H1 (cell line): ENCODE data around the gene UBASH3A. TPM values are rescaled to one million over a fixed set of nuclear protein-coding genes. Genes with fewer than 3 reads are reported as not detected.

Experiments
- MAFK ChIP-seq: IDR thresholded peaks from 2 replicates; pipeline ENCODE4 v1.6.1; 2012; ENCODE audit warnings: low read depth, mild to moderate bottlenecking, improper control_type of control experiment, low read length
- NRF1 ChIP-seq: IDR thresholded peaks from 2 replicates; pipeline ENCODE4 v1.6.1; 2011; ENCODE audit warnings: mild to moderate bottlenecking, low read depth, low read length, improper control_type of control experiment
- SP4 ChIP-seq: IDR thresholded peaks from 2 replicates; pipeline ENCODE4 v1.6.1; 2012; ENCODE audit warnings: low read length, inconsistent platforms
- polyA plus RNA-seq, 7 experiments: library from polyadenylated mRNA; depleted of rRNA in 3 of 7; stranded (reverse) in 5 of 7; unstranded in 2 of 7; fragments of >200 nt in 5 of 7; fragments of 200-250 nt in 2 of 7; gene quantifications; 1 replicate in 5 of 7; 2 replicates in 1 of 7; 4 replicates in 1 of 7; pipeline versions ENCODE4 v1.2.1 to v1.2.3, GENCODE V29; 2011 to 2013; ENCODE audit warnings: missing spikeins in 2 of 7, mixed read lengths in 2 of 7
- total RNA-seq: library from RNA; stranded (reverse); fragmentation: NEBNext Ultra II Directional; extraction: Animal tissue kit (Norgen Biotek cat#: 25700); gene quantifications from 2 replicates; pipeline ENCODE4 v1.2.1, GENCODE V29; 2021

Gene UBASH3A
- total and polyA plus RNA-seq, 2 of the 8 experiments (the other 6 are each of a cell fraction or from before 2014, with no cell fraction given) = not detected

GRCh38 chr21:42377951-42378340 is 25.8 kb upstream of the UBASH3A start (continued):
- TF ChIP-seq MAFK = no peak
- no peak for TF ChIP-seq NRF1
- TF ChIP-seq SP4 = no peak
